Islet precursor cell (in vitro differentiated cells): Measurements from ENCODE around the gene DPYSL5.

Experiments
- DNase-seq: peaks from one replicate; pipeline ENCODE4 v3.0.0-alpha.2; 2018

DPYSL5 gene

DNA sequence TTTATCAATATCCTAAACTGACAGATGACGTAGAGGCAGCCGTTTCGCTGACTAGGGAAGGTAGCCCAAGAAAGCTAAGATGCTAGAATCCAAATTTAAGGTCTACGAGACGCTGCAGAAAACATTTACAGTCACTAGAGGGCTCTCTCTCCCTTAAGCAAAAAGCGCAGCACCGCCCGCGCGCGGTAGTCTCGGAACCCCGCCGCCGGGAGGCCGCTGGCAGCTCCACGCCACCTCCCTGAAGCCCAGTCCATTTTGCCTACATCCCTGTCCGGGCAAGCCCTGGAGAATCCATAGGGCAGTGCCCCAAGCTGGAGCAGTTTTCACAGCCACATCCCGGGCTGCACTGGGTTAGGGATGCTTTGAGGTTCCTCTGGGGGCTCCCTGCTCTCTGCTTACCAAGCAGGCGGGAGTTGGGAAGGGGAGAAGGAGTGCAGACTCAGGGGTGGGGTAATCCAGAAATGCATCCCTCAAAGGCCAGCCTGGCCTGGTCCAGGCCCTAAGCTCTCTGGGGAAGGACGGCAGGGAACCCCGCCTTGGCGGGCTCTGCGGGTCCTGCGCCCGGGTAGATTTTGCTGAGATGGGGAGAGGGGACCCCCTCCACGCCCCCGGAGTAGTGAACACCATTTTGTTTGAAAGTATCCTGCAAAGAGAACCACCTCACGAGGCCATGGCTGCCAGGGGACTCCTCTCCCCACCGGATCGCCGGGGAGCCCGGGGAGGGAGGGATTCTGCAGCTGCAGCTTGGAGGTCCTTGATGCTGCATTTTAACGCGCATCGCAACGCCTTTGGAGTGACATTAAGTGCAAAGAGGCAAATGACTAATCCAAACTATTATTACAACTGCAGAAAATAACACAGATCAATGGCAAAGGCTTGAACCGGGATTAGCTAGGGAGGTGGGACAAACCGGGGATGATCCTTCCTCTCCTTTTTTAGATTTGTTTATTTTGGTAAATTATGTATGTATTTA, 1.3 kb upstream of the DPYSL5 start:
- DNase-seq = peak; percentile 85

GRCh38 chr2:26847307-26847654, 651 bp upstream of the DPYSL5 start:
- DNase-seq = no peak

GRCh38 chr2:26848336-26849055, 564 bp downstream of the DPYSL5 start:
- DNase-seq = peak; percentile 72

DNA sequence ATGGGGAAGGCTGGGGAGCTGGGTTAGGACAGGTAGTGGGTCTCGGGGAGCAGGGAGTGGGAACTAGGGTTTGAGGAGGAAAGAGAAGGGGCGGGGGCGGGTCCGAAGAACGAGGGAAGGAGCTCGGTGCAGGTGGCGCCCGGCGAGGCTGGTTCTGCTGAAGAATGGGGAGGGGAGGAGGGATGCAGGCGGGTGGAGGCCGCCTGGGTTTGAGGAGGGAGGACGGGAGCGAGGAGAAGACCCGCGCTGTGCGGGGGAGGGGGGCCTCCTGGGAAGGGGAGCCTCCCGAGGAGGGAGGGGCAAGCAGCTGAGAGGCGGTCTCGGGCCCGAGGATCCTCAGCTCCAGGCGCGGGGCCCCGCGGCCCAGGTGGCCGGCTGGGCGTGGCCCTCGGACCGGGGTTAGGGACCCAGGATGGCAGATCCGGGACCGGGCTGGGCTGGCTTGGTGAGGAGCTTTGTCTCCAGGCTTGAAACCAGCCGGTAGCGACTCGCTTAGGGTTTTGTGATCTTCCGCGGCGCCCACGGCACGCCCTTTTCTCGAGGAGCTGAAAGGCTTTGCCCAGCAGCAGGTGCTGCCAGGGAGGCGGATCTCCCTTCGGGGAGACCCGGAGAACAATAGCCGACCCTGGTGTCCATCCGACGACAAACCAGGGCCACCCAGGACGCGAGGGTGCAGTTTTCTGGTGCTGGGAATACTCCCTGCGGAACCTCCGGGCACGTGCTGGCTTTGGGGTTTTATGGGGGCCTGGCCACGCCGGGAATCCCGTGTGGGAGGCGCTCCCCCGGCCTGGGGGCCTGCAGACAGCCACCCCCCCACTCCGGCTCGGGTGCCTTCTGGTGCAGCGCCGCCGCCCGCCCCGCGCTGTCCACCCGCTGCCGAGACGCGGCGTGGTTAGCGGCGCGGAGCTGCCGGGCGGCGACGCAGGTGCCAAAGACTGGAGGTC, 1.4 kb downstream of the DPYSL5 start:
- no peak for DNase-seq

- DNase-seq = no peak
Measured at GRCh38 chr2:26850000-26850431, 2.1 kb downstream of the DPYSL5 start.

DNA sequence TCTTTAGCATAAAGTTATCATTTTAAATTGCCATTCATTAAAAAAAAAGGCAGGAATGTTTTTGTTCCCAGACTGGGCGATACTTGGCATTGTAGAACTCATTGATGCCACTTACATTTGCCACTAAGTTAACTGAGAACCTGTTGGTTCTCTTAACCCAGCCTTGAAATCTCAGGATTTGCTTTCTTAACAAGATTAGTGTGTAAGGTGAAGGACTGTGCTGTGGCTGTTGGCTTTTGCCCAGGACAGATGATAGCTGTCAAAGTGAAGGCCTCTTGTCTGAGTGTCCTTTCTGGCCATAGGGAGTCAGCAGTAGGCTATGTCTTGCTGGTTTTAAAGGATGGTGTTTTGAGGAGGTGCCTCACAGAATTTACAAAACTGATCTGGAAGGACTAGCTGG, 2.6 kb downstream of the DPYSL5 start:
- DNase-seq = no peak

DNA sequence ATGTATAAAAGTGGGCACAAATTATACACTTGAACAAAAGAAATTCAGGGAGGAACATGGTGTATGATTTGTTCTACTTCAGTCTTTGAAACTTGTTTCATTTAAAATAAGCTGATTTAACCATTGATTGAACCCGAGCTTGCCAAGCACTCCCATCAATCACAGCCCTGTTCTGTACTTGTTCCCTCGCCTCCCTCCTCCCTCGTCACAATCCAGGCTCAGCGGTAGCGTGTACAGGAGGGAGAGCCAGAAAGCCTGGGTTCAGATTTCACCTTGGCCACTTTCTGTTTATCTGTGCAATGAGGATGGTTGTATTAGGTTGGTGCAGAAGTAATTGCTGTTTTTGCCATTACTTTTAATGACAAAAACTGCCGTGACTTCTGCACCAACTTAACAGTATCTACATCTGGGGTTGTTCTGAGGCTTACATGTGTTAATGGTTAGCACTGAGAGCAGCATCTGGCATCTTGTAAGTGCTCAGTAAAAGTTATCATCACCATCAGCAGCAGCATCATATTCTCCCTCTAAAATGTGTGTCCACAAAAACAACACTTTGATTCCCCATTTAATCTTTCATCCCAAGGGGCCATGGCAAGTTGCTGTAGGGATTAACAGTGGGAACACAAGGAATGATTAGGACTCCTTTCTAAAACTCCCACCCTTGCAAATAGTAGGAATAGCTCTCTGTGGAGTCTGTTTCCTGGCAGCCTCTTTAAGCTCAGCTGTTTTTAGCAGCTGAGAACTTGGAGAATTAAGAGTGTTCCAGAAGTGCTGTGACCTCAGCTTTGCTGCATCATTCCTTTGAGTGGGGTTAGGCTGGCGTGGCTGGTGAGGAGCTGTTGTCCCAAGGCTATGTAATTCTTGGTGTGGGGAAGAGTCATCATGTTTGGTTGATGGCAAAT, 4.7 kb downstream of the DPYSL5 start:
- no peak for DNase-seq

DNA sequence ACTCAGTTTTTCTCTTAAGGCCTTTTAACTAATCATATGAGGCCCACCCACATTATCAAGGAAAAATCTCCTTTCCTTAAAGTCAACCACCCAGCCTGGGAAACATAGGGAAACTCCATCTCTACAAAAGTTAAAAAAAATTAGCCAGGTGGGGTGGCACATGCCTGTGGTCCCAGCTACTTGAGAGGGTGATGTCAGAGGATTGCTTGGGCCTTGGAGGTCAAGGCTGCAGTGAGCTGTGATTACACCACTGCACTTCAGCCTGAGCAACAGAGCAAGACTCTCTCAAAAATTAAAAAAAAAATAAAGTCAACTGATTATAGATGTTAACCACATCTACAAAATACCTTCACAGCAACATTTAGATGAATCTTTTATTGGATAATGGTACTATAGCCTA, 5.8 kb downstream of the DPYSL5 start:
- no peak for DNase-seq

DNA sequence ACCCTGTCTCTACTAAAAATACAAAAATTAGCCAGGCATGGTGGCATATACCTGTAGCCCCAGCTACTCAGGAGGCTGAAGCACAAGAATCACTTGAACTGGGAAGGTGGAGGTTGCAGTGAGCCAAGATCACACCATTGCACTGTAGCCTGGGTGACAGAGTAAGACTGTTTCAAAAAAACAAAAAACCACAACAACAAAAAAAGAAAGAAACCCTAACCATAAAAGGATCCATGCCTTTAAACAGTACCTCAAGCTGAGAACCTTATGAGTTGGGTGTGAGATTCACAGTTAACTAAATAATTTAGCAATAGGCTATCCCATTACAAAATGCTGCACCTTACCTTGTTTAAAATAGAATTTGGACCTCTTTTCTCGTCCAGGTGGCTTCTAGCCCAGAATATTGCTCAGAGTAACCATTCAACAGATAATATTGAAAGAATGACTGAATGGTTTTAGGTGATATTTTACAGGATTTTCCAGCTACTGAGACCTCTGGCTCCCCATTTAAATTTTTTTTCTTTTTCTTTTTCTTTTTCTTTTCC, 6.4 kb downstream of the DPYSL5 start:
- DNase-seq = no peak

DNA sequence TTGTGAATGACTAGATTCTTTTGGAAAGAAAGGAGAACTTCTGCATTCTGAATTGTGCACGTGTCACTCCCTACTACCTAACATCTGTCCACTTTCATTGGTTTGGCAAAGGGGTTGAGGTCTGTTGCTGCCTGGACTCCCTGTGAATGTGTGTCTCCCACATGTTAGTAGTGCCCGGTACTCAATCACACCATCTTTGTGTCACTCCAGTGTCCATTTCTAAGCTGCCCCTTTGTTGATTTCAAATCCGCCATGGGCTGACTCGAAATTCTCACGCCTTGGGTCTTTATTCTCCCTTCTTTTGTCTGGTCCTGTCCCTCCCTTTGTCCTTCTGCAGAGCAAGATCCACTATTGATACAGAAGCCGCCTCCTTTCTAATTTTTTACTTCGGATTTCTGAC, 7.5 kb downstream of the DPYSL5 start:
- no peak for DNase-seq

- DNase-seq = no peak
Measured at GRCh38 chr2:26859622-26860021, 11.7 kb downstream of the DPYSL5 start.

GRCh38 chr2:26860211-26860850, 12.4 kb downstream of the DPYSL5 start:
- DNase-seq = no peak

- DNase-seq = no peak
Measured at GRCh38 chr2:26861610-26862224, 13.8 kb downstream of the DPYSL5 start.

GRCh38 chr2:26864226-26864625, 16.3 kb downstream of the DPYSL5 start:
- no peak for DNase-seq

GRCh38 chr2:26864646-26865045, 16.7 kb downstream of the DPYSL5 start:
- no peak for DNase-seq

GRCh38 chr2:26870585-26871095, 22.7 kb downstream of the DPYSL5 start:
- no peak for DNase-seq

DNA sequence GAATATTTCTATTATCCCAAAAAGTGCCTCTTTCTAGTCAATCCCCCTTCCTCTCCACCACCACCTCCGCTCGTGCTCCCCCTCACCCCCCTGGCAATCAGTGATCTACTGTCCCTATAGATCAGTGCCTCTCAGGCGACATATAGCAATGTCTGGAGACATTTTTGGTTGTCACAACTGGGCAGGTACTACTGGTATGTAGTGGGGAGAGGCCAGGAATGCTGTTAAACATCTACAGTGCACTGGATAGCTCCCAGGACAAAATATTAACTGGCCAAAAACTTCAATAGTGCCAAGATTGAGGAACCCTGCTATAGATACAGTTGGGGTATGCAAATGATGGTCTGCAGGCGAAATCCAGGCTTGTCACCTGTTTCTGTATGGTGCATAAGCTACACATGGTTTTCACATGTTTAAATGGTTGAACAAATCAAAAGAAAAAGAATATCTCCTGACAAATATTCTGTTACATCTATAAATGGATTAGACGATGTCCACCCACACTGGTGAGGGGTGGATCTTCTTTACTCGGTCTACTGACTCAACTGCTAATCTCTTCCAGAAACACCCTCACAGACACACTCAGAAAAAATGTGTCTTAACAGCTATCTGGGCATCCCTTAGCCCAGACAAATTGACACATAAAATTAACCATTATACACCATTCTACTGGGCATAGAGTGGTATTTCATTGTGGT, 25.5 kb downstream of the DPYSL5 start:
- no peak for DNase-seq

DNA sequence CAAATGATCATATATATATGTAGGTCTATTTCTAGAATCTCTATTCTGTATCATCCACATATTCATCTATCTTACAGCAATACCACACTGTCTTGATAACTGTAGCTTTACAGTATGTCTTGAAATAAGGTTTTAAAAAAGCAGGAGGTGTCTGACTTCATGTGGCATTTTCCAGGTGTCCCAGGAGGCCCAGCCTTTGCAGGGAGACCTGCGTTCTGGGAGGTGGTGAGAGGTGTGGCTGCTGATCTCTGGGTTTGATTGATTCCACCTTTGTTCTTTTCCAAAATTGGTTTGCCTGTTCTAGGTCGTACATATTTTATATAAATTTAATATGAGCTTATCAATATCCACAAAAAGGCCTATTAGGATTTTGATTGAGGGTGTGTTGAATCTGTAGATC, 26.6 kb downstream of the DPYSL5 start:
- no peak for DNase-seq

- DNase-seq = no peak
Measured at GRCh38 chr2:26875065-26875634, 27.2 kb downstream of the DPYSL5 start.
